ENCODE results near the gene GUCY2C.

The GUCY2C gene

DNA sequence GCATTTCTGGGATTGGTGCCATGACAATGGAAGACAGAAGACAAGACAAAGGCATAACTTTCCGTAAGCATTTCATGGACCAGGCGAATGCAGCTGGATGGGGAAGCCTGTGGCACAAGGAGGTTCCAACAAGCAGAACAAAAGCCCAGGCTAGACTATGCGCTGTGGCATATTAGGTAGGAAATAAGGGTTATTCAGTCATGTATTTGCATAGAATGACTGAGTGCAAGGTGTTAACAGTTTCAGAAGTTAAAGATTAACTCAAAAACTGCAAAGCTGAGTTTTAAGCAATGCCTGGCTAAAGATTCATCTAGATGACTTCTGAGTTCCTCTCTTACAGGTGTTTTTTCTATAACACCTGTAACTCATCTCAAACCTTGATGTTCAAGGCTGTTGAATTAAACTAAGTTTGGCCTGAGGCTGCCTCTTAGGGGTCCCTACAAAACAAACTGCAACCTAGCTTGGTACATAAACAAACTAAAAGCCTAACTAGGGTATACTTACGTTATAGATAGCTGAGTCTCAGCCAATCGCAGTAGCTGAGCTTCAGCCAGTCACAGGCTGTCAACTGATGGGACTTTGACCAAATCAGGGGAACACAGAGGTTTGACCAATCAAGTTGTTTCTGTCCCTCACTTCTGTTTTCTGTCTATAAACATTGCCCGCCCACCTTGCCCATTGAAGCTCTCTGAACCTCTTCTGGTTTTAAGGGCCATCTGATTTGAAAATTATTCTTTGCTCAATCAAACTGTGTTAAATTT is 76.5 kb downstream of the GUCY2C start:
- DNase-seq: no peak

DNA sequence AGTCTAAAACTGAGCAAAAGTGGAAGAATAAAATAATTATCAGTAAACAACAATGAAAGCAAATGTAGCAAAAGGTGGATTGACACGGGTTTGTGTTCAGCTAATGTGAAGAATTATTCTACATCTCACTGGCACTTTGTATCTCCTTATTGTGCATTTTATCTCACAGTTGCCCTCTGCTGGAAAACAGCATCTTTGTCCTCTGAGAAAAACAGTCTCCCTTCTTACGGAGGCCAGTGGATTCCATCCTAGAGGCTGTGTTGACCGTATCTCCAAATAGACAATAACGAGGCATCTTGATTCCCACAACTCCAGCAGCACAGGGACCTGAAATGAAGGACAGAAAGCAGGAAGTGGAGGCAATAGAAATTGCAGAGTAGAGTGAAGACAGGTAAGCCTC is 77.4 kb downstream of the GUCY2C start:
- no peak for DNase-seq

DNA sequence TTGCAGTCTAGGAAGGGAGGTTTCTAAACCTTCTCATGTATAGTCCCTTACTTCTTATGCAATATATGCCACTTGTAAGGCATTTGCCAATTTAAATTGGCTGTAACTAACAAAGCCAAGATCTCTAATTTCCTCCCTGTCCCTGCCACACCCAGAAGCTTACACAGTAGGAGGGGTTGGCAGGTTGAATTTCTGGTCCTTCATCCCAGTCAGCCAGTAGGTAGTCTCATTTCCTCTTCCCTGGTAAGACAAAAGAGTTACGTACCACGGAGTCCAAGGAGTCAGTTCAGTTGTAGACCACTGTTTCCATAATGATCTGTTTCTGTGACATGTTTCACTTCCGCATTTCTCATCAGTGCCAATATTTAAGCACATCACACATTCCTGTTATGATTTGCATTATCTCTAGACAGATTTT is 81.7 kb downstream of the GUCY2C start:
- DNase-seq: no peak

DNA sequence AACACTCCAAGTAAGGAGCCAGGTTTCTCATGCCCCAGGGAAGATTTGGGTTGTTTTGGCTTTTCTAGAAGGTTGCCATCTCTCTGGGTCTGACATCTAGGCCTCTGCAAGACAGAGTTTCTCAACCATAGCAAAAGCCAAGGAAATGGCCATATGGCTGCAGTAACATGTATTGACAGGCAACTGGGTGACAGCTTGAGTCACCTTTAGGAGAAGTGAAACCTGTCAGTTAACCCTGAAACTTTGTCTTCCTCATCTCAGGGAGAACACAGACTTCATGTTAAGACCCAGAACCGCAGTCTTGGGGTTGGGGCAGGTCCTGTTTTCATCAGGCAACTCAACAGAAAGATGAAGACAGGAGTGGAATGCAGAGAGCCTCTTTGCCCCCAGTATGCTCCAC is 82.7 kb downstream of the GUCY2C start:
- no peak for DNase-seq

DNA sequence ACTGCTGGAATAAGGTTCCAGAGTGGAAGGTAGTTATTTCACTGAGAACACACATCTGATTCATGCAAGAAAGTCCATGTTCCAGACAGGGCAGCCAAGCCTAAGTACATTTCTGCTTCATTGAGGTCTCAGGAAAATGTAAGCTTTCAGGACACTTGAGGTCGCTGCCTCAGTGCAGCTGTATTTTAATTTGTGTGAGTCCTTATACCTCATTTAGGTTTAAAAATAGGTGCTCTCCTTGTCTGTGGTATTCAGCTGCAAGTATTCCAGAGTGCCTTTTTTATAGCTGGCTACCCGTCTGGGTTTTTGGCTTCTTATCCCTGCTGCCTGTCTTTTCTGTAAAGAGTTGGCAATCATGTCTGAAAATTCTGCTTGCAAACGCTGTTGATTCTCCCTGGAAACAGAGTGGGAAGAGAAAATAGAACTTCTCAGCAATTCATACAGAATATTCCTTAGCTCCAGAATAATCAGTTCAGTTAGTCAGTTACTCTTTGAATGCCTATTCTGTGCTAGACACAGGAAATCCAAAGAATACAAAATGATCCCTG is 83.4 kb downstream of the GUCY2C start:
- DNase-seq: no peak

DNA sequence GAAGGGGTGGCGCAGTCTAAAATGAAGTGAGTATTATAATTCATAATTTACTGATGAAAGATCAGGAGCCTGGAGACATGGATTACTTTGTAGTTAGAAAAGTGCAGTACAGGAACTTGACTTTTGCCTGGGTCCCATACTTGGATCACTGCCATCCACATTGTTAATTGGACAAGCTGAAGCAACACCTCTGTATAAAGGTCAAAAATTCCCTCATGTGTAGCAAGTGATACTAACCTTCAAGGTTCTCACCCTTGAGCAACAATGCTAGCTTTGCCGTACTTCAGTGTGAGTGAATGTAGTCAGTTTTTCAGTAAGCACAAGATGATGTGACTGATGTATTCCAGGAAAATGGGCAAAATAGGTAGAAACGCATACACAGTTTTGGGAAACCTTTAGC is 84.1 kb downstream of the GUCY2C start:
- DNase-seq: no peak

DNA sequence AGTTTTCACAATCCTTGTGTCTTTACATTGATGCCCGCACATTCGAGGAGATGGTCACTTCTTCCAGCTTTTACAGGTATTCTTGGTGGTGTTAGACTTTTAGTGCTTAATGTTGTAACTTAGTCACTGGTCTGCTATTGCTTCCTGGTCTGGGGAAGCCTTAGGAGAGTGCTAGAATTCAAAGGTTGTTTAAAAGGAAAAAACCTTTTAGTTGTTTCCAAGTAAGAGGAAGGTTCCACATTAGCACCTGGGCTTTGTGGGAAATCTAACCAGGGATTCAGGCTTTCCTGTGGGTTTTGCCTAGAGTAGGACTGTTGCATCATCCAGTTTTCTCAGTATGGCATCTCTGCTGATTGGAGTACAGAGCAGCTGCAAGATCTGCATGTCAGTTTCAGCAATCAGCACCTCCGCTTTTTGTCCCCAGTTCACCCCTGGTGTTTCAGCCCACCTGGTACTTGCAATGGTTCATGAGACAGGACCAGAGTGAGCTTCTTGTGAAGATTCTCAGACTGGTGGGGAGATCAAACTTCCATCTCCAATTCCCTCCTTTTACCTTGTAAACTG is 84.7 kb downstream of the GUCY2C start:
- DNase-seq: no peak

DNA sequence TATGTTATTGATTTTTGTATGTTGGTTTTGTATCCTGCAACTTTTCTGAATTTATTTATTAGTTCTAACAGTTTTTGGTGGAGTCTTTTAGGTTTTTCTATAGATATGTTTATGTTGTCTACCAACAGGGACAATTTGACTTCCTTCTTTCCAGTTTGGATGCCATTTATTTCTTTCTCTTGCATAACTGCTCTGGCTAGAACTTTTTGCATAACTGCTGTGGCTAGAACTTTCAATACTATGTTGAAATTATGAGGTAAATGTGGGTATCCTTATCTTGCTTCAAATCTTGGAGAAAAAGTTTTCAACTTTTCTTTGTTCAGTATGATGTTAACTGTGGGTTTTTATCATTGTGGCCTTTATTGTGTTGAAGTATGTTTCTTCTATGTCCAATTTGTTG is 88.8 kb downstream of the GUCY2C start:
- no peak for DNase-seq

DNA sequence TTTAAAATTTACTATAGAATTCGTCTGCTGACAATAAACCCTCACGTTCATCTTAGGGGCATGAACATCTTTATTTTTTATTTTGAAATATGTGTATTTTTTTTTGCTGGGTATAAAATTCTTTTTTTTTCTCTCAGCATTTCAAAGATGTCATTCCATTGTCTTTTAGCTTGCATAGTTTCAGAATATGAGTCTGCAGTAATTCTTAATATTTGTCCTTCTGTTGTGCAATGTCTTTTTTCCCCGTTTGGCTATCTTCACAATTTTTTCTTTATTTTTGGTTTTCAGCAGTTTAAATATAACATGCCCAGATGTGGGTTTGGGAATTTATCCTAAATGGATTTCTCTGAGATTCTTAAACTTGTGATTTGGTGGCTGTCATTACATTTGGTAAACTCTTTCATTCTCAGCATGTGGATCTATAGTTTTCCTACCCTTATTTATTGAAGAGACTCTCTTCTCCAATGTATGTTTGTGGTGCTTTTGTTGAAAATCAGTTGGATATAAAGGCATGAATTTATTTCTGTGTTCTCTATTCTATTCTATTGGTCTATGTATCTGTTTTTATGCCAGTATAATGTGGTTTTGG is 90.9 kb downstream of the GUCY2C start:
- DNase-seq: no peak

DNA sequence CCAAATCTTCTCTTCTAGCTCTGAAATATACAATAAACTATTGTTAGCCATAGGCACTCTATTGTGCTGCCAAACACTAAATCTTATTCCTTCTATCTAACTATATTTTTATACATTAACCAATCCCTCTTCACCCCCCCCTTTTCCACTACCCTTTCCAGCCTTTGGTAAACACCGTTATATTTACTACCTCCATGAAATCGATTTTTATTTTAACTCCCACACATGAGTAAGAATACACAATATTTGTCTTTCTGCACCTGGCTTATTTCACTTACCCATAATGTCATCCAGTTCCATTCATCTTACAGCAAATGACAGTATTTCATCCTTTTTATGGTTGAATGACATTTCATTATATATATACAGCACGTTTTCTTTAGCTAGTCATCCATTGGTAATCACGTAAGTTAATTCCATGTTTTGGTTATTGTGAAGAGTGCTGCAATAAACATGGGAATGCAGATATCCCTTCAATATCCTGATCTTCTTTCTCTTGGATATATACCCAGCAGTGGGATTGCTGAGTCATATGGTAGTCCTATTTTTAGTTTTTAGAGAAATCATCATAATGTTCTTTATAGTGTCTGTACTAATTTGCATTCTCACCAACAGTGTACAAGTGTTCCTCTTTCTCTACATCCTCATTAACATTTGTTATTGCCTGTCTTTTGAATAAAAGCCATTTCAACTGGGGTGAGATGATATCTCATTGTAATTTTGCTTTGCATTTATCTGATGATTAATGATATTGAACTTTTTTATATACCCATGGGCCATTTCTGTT is 94.5 kb downstream of the GUCY2C start:
- DNase-seq: no peak

DNA sequence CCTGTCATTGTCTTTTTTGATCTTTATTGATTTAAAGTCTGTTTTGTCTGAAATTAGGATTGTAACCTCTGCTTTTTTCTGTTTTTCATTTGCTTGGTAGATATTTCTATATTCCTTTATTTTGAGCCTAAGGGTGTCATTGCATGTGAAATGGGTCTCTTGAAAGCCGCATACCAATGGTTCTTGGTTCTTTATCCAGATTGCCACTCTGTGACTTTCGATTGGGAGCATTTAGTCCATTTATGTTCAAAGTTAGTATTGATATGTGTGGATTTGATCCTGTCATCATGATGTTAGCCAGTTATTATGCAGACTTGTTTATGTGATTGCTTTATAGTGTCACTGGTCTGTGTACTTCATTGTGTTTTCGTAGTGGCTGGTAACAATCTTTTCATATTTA is 98.9 kb downstream of the GUCY2C start:
- DNase-seq: no peak

DNA sequence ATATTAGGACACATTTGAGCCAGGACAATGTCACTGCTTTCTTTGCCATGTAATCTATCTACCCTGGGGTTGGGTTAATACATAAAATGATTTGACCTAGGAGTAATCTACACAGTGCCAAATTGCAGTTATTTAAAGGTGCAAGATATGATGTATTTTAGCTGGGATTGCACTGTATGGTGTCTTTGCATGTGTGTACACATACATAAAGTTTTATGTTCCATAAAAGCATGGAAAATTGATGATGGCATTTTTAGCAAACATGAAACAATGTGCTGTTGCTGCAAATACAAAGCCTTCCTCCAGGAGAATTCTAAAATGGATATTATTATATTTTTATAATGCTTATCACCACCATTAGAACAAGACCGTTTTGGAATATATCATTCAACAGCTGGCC is 104.7 kb downstream of the GUCY2C start:
- DNase-seq: no peak

DNA sequence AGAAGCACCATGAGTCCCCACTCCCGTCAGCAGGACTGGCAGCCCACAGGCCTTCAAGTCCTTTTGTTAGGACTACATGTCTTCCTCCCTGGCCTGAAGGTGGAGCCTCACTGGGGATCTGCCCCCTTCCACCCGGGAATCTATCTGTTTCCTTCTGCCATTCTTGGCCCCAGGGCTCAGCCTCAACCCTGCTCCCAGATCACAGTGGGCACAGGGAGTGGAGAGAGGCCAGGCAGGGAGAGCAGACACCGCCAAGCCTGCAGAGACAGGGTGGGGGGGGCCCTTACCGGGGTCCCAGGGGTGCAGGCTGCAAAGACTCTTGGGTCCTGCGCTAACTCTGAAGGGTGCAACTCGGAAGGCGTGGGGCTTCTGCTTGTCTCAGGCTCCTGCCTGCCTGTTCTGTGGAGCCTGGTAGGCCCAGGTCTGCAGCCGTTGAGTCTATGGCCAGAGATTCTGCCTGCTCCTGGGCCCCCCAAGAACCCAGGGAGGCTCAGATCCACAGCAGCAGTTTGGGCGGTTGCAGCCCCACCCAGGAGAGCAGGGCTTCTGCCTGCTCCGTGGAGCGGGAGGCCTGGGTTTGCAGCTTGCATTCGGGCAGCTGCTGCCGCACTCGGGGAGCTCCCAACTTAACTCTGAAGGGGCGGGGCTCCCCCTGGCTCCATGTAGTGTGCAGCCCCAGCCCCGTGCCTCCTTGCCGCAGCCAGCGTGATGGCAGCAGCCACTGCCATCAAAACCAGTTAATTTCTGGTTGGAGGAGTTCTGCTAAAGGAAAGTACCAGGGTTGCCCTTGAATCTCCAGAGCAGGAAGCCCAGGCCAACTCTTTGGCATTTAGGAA is 107.0 kb downstream of the GUCY2C start:
- no peak for DNase-seq

DNA sequence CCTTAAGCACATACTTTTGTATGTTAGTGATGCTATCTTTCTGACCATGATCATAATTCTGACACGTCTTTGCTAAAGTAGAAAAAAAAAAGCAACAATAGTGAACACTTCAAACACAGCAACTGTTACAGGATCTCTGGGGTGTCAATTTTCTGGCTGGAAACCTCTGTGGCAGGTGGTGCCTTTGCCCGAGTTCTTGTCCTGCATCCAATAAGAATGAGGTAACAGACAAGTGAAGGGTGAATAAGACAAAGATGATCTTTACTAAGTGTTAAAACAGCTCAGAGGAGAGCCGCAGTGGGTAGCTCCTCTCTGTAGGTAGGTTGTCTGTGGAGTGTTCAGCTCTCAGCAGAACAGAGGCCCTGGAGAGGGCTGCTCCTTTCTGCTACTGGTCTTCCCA is 107.8 kb downstream of the GUCY2C start:
- no peak for DNase-seq

DNA sequence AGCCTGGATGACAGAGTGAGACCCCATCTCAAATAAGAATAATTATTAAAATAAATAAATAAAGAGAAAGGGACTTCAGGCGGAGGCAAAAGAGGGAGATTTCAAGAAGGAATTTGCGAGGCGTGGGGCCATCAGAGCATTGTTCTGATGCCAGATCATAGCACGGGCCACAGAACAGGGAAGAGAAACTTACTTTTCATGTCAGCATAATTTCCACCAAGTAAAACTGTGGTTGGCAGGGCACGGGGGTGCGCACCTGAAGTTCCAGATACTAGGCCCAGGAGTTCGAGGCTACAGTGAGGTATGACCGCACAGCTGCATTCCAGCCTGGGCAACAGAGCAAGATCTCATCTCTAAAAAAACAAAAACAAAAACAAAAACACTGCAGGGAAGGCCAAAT is 117.8 kb downstream of the GUCY2C start:
- DNase-seq: no peak

DNA sequence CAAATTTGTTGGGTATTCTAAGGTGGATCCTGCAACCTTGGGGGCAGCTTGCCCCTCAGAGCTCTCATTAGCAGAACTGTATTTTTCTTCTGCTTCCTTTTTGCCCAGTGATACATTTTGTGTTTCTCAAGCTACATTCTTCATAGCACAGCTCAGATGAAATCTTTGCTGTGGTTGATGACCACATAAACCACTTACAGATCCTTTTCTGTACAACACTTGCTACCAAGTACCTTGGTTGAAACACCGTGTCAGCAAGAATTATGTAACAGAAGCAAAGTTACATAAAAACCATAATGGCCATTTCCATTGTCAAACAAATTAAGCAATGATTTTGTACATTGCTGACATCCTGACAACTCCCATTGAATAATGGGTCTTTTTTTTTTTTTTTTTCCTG is 119.1 kb downstream of the GUCY2C start:
- no peak for DNase-seq

DNA sequence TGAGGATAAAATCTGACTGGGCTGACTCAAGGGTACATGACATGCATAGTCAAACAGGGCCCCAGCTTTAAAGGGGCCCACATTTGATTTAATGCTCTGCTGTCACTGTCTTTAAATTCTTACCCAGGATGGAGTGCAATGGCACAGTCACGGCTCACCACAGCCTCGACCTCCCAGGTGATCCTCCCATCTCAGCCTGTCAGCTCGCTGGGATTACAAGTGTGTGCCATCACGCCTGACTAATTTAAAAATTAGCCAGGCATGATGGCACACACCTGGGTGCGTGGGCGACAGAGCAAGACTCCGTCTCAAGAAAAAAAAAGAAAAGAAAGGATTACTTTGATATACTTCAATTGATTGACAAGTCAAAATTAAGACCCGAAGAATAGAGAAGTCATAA is 119.5 kb downstream of the GUCY2C start:
- DNase-seq: no peak

DNA sequence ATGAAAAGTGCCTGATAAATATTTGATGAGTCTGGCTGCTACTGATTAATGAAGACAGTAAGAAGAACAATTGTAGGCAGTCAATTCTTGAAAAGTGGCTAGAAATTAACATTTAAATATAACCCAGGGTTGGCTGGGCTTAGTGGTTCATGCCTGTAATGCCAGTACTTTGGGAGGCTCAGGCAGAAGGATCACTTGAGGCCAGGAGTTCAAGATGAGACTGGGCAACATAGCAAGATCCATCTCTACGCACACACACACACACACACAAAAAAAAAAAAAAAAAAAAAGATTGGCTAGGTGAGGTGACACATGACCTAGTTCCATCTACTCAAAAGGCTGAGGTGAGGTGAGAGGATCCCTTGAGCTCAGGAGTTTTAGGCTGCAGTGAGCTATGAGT is 120.8 kb downstream of the GUCY2C start:
- no peak for DNase-seq

DNA sequence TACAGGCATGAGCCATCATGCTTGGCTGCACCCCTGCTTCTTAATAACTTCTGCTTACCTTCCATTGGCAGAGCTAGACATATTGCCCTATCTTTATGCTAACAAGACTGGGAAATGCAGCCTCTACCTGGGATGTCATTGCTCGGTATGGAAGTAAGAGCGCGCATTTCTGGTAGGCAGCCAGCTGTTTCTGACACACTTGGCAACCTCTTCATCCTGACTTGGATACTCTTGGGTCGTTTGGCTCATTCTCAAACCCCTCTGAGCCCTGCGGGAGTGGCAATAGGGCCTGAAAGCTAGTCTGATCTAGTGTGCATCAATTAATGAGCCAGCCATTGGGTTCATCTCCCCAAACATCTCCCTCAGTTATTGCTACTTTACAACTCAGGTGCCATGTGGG is 123.3 kb downstream of the GUCY2C start:
- DNase-seq: no peak

DNA sequence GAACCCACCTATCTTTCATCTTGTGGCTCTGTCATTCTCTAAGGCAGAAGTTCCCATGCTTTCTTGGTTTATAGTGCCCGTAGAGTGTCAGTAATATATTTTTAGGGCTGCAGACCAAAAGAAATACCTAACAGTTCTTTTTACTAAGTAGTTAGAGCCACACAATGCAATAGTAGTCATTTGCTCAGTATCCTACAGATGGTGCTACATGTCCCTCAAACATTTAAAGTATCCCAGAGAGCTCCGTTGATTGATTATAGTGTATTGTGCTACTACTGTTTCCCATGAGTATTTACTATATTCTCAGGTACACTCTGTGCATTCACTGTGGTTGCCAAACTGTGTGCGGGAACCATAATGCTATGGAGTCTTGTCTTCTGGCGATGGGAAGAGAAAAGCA is 124.0 kb downstream of the GUCY2C start:
- DNase-seq: no peak

DNA sequence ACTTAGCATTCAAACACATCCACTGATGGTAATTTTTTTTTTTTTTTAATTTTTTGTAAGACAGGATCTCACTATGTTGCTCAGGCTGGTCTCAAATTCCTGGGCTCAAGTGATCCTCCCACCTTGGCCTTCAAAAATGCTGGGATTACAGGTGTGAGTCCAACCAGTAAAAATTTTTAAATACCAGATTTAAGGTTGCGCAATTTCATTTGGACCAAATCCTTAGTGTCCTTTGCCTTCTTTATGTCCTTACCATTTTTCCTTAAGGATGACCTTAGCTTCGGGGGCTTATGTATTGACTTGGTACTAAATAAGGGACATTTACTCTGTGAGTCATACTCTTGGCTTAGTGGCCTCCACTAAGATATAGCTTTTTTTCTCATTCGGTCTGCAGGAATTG is 124.6 kb downstream of the GUCY2C start:
- no peak for DNase-seq

DNA sequence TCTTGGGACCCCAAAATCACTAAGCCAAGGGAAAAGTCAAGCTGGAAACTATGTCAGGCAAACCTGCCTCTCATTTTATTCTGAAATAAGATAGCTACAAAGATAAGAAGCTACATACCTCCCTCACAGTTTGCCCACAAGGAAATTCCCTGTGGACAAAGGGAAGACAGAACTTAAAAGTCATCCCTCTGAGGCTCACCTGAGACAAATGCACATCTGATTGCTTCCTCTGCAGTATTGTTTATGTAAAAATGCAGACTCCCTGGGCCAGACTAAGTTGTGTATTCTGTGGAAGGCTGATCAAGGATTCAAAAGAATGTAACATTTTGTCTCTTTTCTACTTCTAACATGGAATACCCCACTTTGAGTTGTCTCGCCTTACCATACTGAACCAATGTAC is 126.2 kb downstream of the GUCY2C start:
- DNase-seq: no peak
